Sigmoid colon (tissue), 4 donors: ENCODE measurements around the gene PUSL1.

Experiments
- POLR2AphosphoS5 ChIP-seq, 4 donors: sonication (generic); formaldehyde crosslinking; IDR thresholded peaks; one replicate each; pipeline ENCODE4 v1.6.1; 2017; ENCODE audit warnings: antibody characterized with exemption in 4 of 4
- TF ChIP-seq, protein P1 (sequence below), 4 experiments: fragments of 450-650 bp in 3 of 4; fragments of 200-600 bp in 1 of 4; IDR thresholded peaks; one replicate each; pipeline ENCODE4 v1.5.1; 2016 to 2019; ENCODE audit warnings: antibody characterized with exemption in 4 of 4, mild to moderate bottlenecking in 3 of 4, moderate library complexity in 2 of 4

DNA sequence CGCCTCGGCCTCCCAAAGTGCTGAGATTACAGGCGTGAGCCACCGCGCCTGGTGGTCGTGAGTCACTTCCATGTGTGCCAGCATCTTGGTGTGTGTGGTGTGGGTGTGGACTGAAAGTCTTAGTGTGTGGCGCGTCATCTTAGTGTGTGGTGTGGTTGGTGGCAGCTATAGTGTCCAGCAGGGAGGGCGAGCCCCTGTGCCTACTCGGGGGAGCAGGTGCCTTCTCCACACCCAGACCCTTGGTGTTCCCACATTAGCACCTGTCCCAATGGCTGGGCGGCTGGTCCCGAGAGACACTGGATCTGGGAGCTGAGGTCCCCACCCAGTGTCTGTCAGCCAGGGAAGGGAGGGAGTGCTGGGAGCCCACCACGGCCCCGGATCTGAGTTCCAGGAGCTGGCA lies 25.4 kb upstream of the PUSL1 start:
- TF ChIP-seq, protein P1, sequence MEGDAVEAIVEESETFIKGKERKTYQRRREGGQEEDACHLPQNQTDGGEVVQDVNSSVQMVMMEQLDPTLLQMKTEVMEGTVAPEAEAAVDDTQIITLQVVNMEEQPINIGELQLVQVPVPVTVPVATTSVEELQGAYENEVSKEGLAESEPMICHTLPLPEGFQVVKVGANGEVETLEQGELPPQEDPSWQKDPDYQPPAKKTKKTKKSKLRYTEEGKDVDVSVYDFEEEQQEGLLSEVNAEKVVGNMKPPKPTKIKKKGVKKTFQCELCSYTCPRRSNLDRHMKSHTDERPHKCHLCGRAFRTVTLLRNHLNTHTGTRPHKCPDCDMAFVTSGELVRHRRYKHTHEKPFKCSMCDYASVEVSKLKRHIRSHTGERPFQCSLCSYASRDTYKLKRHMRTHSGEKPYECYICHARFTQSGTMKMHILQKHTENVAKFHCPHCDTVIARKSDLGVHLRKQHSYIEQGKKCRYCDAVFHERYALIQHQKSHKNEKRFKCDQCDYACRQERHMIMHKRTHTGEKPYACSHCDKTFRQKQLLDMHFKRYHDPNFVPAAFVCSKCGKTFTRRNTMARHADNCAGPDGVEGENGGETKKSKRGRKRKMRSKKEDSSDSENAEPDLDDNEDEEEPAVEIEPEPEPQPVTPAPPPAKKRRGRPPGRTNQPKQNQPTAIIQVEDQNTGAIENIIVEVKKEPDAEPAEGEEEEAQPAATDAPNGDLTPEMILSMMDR (IDR thresholded peaks at IDR 0.05): no peak
- TF ChIP-seq POLR2AphosphoS5 (IDR thresholded peaks at IDR 0.05): no peak
